ENCODE measurements around the gene CALY. TPM values are rescaled to one million over a fixed set of nuclear protein-coding genes. Genes with fewer than 3 reads are reported as not detected.

CALY gene
- polyA plus RNA-seq, 4 donors = 1.1 to 3.0 TPM; not detected in 2

GRCh38 chr10:133310789-133311188 is 25.9 kb downstream of the CALY start:
- Histone ChIP-seq H3K4me1 (ENCODE audit: control insufficient read depth in 3 of 3, insufficient read depth in 2 of 3, low read depth in 1 of 3, low read length in 2 of 3) (peaks cover 0 to 12% (median 7%) of the 10 kb centered on the region in 3 donors), H3K36me3 (ENCODE audit: control insufficient read depth in 3 of 3, insufficient read depth in 2 of 3, low read depth in 1 of 3, low read length in 3 of 3) (peaks cover 0 to 40% (median 4%) of the 10 kb centered on the region in 3 donors), H3K27ac (ENCODE audit: low read depth in 1 of 3, low read length in 2 of 3) (no peak overlapping the region), H3K4me3 (ENCODE audit: low read depth in 1 of 3, low read length in 3 of 3) (no peak overlapping the region), H3K27me3 (ENCODE audit: control insufficient read depth in 3 of 3, insufficient read depth in 3 of 3, low read length in 3 of 3) (no peaks in the 10 kb centered on the region), H3K9me3 (ENCODE audit: control insufficient read depth in 2 of 2, insufficient read depth in 1 of 2, low read depth in 1 of 2, low read length in 1 of 2) (no peaks in the 10 kb centered on the region)
- WGBS, 3 donors = 97 to 99% (median 98%) methylated on average over 8 of the region's 8 CpGs
- no peak for DNase-seq
- no peak for FAIRE-seq

GRCh38 chr10:133310399-133310755 is 26.3 kb downstream of the CALY start:
- WGBS, 3 donors = 91 to 96% (median 93%) methylated on average over 16 of the region's 16 CpGs
- Histone ChIP-seq H3K27me3 (ENCODE audit: control insufficient read depth in 3 of 3, insufficient read depth in 3 of 3, low read length in 3 of 3) (no peaks in the 10 kb centered on the region), H3K4me3 (ENCODE audit: low read depth in 1 of 3, low read length in 3 of 3) (no peak overlapping the region), H3K4me1 (ENCODE audit: control insufficient read depth in 3 of 3, insufficient read depth in 2 of 3, low read depth in 1 of 3, low read length in 2 of 3) (peaks cover 0 to 12% (median 7%) of the 10 kb centered on the region in 3 donors), H3K36me3 (ENCODE audit: control insufficient read depth in 3 of 3, insufficient read depth in 2 of 3, low read depth in 1 of 3, low read length in 3 of 3) (peaks cover 0 to 44% (median 4%) of the 10 kb centered on the region in 3 donors), H3K27ac (ENCODE audit: low read depth in 1 of 3, low read length in 2 of 3) (no peak overlapping the region), H3K9me3 (ENCODE audit: control insufficient read depth in 2 of 2, insufficient read depth in 1 of 2, low read depth in 1 of 2, low read length in 1 of 2) (no peaks in the 10 kb centered on the region)
- FAIRE-seq = no peak
- no peak for DNase-seq

GRCh38 chr10:133309720-133310398 is 26.8 kb downstream of the CALY start:
- Histone ChIP-seq H3K4me1 (ENCODE audit: control insufficient read depth in 3 of 3, insufficient read depth in 2 of 3, low read depth in 1 of 3, low read length in 2 of 3) (peaks cover 0 to 12% (median 7%) of the 10 kb centered on the region in 3 donors), H3K9me3 (ENCODE audit: control insufficient read depth in 2 of 2, insufficient read depth in 1 of 2, low read depth in 1 of 2, low read length in 1 of 2) (no peaks in the 10 kb centered on the region), H3K4me3 (ENCODE audit: low read depth in 1 of 3, low read length in 3 of 3) (peak overlapping the region in 1 of 3 donors; percentile 36), H3K27me3 (ENCODE audit: control insufficient read depth in 3 of 3, insufficient read depth in 3 of 3, low read length in 3 of 3) (no peaks in the 10 kb centered on the region), H3K27ac (ENCODE audit: low read depth in 1 of 3, low read length in 2 of 3) (peak overlapping the region in 2 of 3 donors; percentile 38 to 98), H3K36me3 (ENCODE audit: control insufficient read depth in 3 of 3, insufficient read depth in 2 of 3, low read depth in 1 of 3, low read length in 3 of 3) (peaks cover 0 to 46% (median 4%) of the 10 kb centered on the region in 3 donors)
- DNase-seq = peak in 1 of 2 donors; percentile 67
- WGBS, 3 donors = 21 to 73% (median 41%) methylated on average over 33 of the region's 33 CpGs
- FAIRE-seq = no peak

- DNase-seq (peak; percentile 94 to 97), FAIRE-seq (no peak)
- 9 to 20% (median 11%) methylated on average over 24 to 46 of the region's 46 CpGs for WGBS, 3 donors
- Histone ChIP-seq H3K27me3 (ENCODE audit: control insufficient read depth in 3 of 3, insufficient read depth in 3 of 3, low read length in 3 of 3) (no peaks in the 10 kb centered on the region), H3K36me3 (ENCODE audit: control insufficient read depth in 3 of 3, insufficient read depth in 2 of 3, low read depth in 1 of 3, low read length in 3 of 3) (peaks cover 0 to 46% (median 4%) of the 10 kb centered on the region in 3 donors), H3K4me3 (ENCODE audit: low read depth in 1 of 3, low read length in 3 of 3) (peak overlapping the region; percentile 93 to 97 (median 96)), H3K4me1 (ENCODE audit: control insufficient read depth in 3 of 3, insufficient read depth in 2 of 3, low read depth in 1 of 3, low read length in 2 of 3) (peaks cover 0 to 12% (median 7%) of the 10 kb centered on the region in 3 donors), H3K9me3 (ENCODE audit: control insufficient read depth in 2 of 2, insufficient read depth in 1 of 2, low read depth in 1 of 2, low read length in 1 of 2) (no peaks in the 10 kb centered on the region), H3K27ac (ENCODE audit: low read depth in 1 of 3, low read length in 2 of 3) (peak overlapping the region; percentile 84 to 98 (median 91))
Observed at GRCh38 chr10:133309100-133309719, 27.5 kb downstream of the CALY start.

GRCh38 chr10:133308421-133309099 is 28.1 kb downstream of the CALY start, which contains the start of the genes TUBGCP2 and ZNF511:
Gene TUBGCP2, minus strand, starts transcription at chr10:133308872. Its CDS starts 5,931 bp downstream, at chr10:133302941.
Gene ZNF511, plus strand, starts transcription at chr10:133308914. Its CDS starts 30 bp downstream, at chr10:133308944.
- Histone ChIP-seq H3K36me3 (ENCODE audit: control insufficient read depth in 3 of 3, insufficient read depth in 2 of 3, low read depth in 1 of 3, low read length in 3 of 3) (peaks cover 0 to 50% (median 4%) of the 10 kb centered on the region in 3 donors), H3K27me3 (ENCODE audit: control insufficient read depth in 3 of 3, insufficient read depth in 3 of 3, low read length in 3 of 3) (no peaks in the 10 kb centered on the region), H3K9me3 (ENCODE audit: control insufficient read depth in 2 of 2, insufficient read depth in 1 of 2, low read depth in 1 of 2, low read length in 1 of 2) (no peaks in the 10 kb centered on the region), H3K4me1 (ENCODE audit: control insufficient read depth in 3 of 3, insufficient read depth in 2 of 3, low read depth in 1 of 3, low read length in 2 of 3) (peaks cover 0 to 12% (median 7%) of the 10 kb centered on the region in 3 donors), H3K4me3 (ENCODE audit: low read depth in 1 of 3, low read length in 3 of 3) (peak within 1 kb of the TSS; percentile 93 to 97 (median 96)), H3K27ac (ENCODE audit: low read depth in 1 of 3, low read length in 2 of 3) (peak within 1 kb of the TSS; percentile 84 to 98 (median 91))
- FAIRE-seq (no peak), DNase-seq (peak; percentile 78 to 96)
- WGBS, 3 donors = 0% methylated on average over 45 to 89 of the region's 89 CpGs

DNA sequence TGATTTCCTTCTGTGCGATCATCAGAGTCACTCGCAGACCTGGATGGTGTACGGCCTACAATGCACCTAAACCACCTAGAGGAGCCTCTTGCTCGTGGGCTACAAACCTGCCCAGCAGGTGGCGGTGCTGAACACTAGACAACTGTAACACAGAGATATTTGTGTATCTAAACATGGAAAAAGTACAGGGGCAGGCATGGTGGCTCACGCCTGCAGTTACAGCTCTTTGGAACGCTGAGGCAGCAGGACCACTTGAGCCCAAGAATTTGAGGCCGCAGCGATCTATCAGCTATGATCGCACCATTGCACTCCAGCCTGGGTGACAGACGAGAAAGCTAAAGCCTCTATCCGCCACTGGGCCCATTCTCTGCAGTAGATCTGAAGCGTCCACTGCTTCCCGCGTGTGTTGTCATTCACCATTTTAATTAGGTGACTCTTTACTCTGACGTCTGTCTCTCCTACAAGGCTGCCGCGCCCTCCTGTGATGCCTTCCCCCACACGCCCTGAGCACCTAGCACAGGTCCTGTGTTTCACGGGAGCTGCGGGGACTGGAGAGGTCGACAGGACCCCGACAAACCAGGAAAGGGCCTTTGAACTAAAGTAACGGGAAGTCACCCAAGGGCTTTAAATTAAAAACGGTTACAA is 28.8 kb downstream of the CALY start:
- no peaks in the 10 kb centered on the region for H3K9me3 ChIP-seq (ENCODE audit: control insufficient read depth in 2 of 2, insufficient read depth in 1 of 2, low read depth in 1 of 2, low read length in 1 of 2)
- H3K4me1 ChIP-seq (ENCODE audit: control insufficient read depth in 3 of 3, insufficient read depth in 2 of 3, low read depth in 1 of 3, low read length in 2 of 3) = peaks cover 0 to 12% (median 7%) of the 10 kb centered on the region in 3 donors
- peaks cover 0 to 50% (median 3%) of the 10 kb centered on the region in 3 donors for H3K36me3 ChIP-seq (ENCODE audit: control insufficient read depth in 3 of 3, insufficient read depth in 2 of 3, low read depth in 1 of 3, low read length in 3 of 3)
- DNase-seq (peak; percentile 88 to 95), FAIRE-seq (no peak)
- H3K27ac ChIP-seq (ENCODE audit: low read depth in 1 of 3, low read length in 2 of 3) = peak overlapping the region; percentile 84 to 98 (median 91)
- H3K4me3 ChIP-seq (ENCODE audit: low read depth in 1 of 3, low read length in 3 of 3) = peak overlapping the region; percentile 93 to 97 (median 96)
- H3K27me3 ChIP-seq (ENCODE audit: control insufficient read depth in 3 of 3, insufficient read depth in 3 of 3, low read length in 3 of 3) = no peaks in the 10 kb centered on the region
- 1 to 3% (median 1%) methylated on average over 25 of the region's 25 CpGs for WGBS, 3 donors

GRCh38 chr10:133306941-133307379 is 29.7 kb downstream of the CALY start:
- DNase-seq (no peak), FAIRE-seq (no peak)
- Histone ChIP-seq H3K4me1 (ENCODE audit: control insufficient read depth in 3 of 3, insufficient read depth in 2 of 3, low read depth in 1 of 3, low read length in 2 of 3) (peaks cover 0 to 12% (median 7%) of the 10 kb centered on the region in 3 donors), H3K4me3 (ENCODE audit: low read depth in 1 of 3, low read length in 3 of 3) (no peak overlapping the region), H3K36me3 (ENCODE audit: control insufficient read depth in 3 of 3, insufficient read depth in 2 of 3, low read depth in 1 of 3, low read length in 3 of 3) (peaks cover 0 to 49% (median 0%) of the 10 kb centered on the region in 3 donors), H3K9me3 (ENCODE audit: control insufficient read depth in 2 of 2, insufficient read depth in 1 of 2, low read depth in 1 of 2, low read length in 1 of 2) (no peaks in the 10 kb centered on the region), H3K27me3 (ENCODE audit: control insufficient read depth in 3 of 3, insufficient read depth in 3 of 3, low read length in 3 of 3) (no peaks in the 10 kb centered on the region), H3K27ac (ENCODE audit: low read depth in 1 of 3, low read length in 2 of 3) (peak overlapping the region in 1 of 3 donors; percentile 98)
- WGBS, 3 donors = 88 to 90% (median 88%) methylated on average over 17 of the region's 17 CpGs

GRCh38 chr10:133306097-133306476 is 30.6 kb downstream of the CALY start:
- Histone ChIP-seq H3K4me1 (ENCODE audit: control insufficient read depth in 3 of 3, insufficient read depth in 2 of 3, low read depth in 1 of 3, low read length in 2 of 3) (peaks cover 0 to 12% (median 7%) of the 10 kb centered on the region in 3 donors), H3K9me3 (ENCODE audit: control insufficient read depth in 2 of 2, insufficient read depth in 1 of 2, low read depth in 1 of 2, low read length in 1 of 2) (no peaks in the 10 kb centered on the region), H3K4me3 (ENCODE audit: low read depth in 1 of 3, low read length in 3 of 3) (no peak overlapping the region), H3K36me3 (ENCODE audit: control insufficient read depth in 3 of 3, insufficient read depth in 2 of 3, low read depth in 1 of 3, low read length in 3 of 3) (peaks cover 0 to 48% (median 0%) of the 10 kb centered on the region in 3 donors), H3K27ac (ENCODE audit: low read depth in 1 of 3, low read length in 2 of 3) (peak overlapping the region in 1 of 3 donors; percentile 81), H3K27me3 (ENCODE audit: control insufficient read depth in 3 of 3, insufficient read depth in 3 of 3, low read length in 3 of 3) (no peaks in the 10 kb centered on the region)
- DNase-seq (no peak), FAIRE-seq (no peak)
- 92 to 95% (median 94%) methylated on average over 5 of the region's 5 CpGs for WGBS, 3 donors

Measured in small intestine (tissue), 7 donors.